ENCODE results near the gene AIF1L.

DNA sequence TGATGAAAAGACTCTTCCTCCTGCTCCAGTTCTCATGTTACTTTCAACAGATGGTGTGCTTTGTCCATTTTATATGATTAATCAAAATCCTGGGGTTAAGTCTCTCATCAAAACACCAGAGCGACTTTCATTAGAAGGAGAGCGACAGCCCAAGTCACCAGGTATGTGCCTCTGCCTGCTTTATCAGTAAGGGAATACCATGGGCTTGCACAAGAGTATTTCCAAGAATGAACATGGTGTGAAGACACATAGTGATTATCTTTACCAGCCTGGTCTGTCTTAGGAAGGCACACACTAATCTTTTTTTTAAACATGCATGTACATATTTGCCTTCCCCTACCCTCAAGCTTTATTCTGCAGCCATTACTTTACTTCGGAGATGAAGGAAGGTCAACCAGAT lies 44.2 kb downstream of the AIF1L start:
- TF ChIP-seq POLR2A (IDR thresholded peaks at IDR 0.05) (no peak), CTCF (IDR thresholded peaks at IDR 0.05) (no peak)
